Measurements from ENCODE around the gene COL18A1.

COL18A1 gene

GRCh38 chr21:45491056-45491455 lies 86.1 kb downstream of the COL18A1 start:
- H3K27ac ChIP-seq: no peak overlapping the region
- TF ChIP-seq ZFX (IDR thresholded peaks at IDR 0.05) (no peak), CTCF (conservative IDR thresholded peaks at IDR 0.05) (no peak)

GRCh38 chr21:45491623-45492022 lies 86.7 kb downstream of the COL18A1 start:
- TF ChIP-seq CTCF (conservative IDR thresholded peaks at IDR 0.05): no peak
- no peak for TF ChIP-seq ZFX (IDR thresholded peaks at IDR 0.05)
- no peak overlapping the region for H3K27ac ChIP-seq

- H3K27ac ChIP-seq: no peak overlapping the region
- TF ChIP-seq ZFX (IDR thresholded peaks at IDR 0.05) (no peak), CTCF (conservative IDR thresholded peaks at IDR 0.05) (no peak)
Measured at GRCh38 chr21:45492765-45493164, 87.8 kb downstream of the COL18A1 start.

- TF ChIP-seq CTCF (conservative IDR thresholded peaks at IDR 0.05) (no peak), ZFX (IDR thresholded peaks at IDR 0.05) (no peak)
- no peak overlapping the region for H3K27ac ChIP-seq
Measured at GRCh38 chr21:45493401-45494001, 88.5 kb downstream of the COL18A1 start.

GRCh38 chr21:45494135-45494850 lies 89.3 kb downstream of the COL18A1 start:
- no peak overlapping the region for H3K27ac ChIP-seq
- no peak for TF ChIP-seq ZFX (IDR thresholded peaks at IDR 0.05)
- TF ChIP-seq CTCF (conservative IDR thresholded peaks at IDR 0.05): no peak

- no peak overlapping the region for H3K27ac ChIP-seq
- no peak for TF ChIP-seq CTCF (conservative IDR thresholded peaks at IDR 0.05)
- no peak for TF ChIP-seq ZFX (IDR thresholded peaks at IDR 0.05)
Measured at GRCh38 chr21:45494851-45495680, 90.1 kb downstream of the COL18A1 start.
